Calu3 (cell line): ENCODE data around the gene RBFOX2. TPM values are rescaled to one million over a fixed set of nuclear protein-coding genes. Genes with fewer than 3 reads are reported as not detected.

Experiments used
- BruUV-seq: library from RNA; stranded (reverse); fragments of 400-500 nt; replicated peaks from 2 replicates; lab custom pipeline; 2021; lab: Mats Ljungman, UMichigan
- CTCF ChIA-PET: fragments of 300-600 bp; sonication (Branson Sonifier 250); formaldehyde crosslinking; loops from one replicate; lab custom pipeline; 2022; ENCODE audit warnings: antibody characterized with exemption; lab: Charles Lee
- DNase-seq: peaks from one replicate; pipeline ENCODE4 v3.0.0; 2022
- H3K27ac Mint-ChIP-seq: one replicate; pipeline ENCODE4 v1.8.0; 2022; ENCODE audit warnings: mixed read lengths; ENCODE audit not compliant: unreplicated experiment
- H3K27me3 Mint-ChIP-seq: one replicate; pipeline ENCODE4 v1.8.0; 2022; ENCODE audit warnings: mixed read lengths; ENCODE audit not compliant: unreplicated experiment
- H3K36me3 Mint-ChIP-seq: one replicate; pipeline ENCODE4 v1.8.0; 2022; ENCODE audit warnings: mild to moderate bottlenecking, moderate library complexity, mixed read lengths; ENCODE audit not compliant: insufficient read depth, unreplicated experiment
- H3K4me1 Mint-ChIP-seq: one replicate; pipeline ENCODE4 v1.8.0; 2022; ENCODE audit warnings: mild to moderate bottlenecking, low read depth, mixed read lengths; ENCODE audit not compliant: unreplicated experiment
- H3K4me3 Mint-ChIP-seq: one replicate; pipeline ENCODE4 v1.8.0; 2022; ENCODE audit warnings: mild to moderate bottlenecking, low read depth, moderate library complexity, mixed read lengths; ENCODE audit not compliant: unreplicated experiment
- H3K9me3 Mint-ChIP-seq: one replicate; pipeline ENCODE4 v1.8.0; 2022; ENCODE audit warnings: low read depth, mixed read lengths; ENCODE audit not compliant: unreplicated experiment
- intact Hi-C: fragments of 100-400 bp; cut with micrococcal nuclease; formaldehyde crosslinking; loops from one replicate; pipeline ENCODE4 v1.10.0; 2022; ENCODE audit not compliant: unreplicated experiment
- total RNA-seq: library from RNA; stranded (reverse); gene quantifications from 2 replicates; pipeline ENCODE4 v1.2.3, GENCODE V29; 2022
- TF ChIP-seq, protein P1 (sequence below): fragments of 200-600 bp; IDR thresholded peaks from one replicate; pipeline ENCODE4 v1.8.0; 2022; ENCODE audit warnings: antibody characterized with exemption; ENCODE audit not compliant: unreplicated experiment

The RBFOX2 gene
- total RNA-seq, 1 experiment from 2014 or later = 63.1 TPM

- intact Hi-C loops = no loop called here
- Mint-ChIP-seq H3K27ac (no peak overlapping the region), H3K4me3 (no peak overlapping the region), H3K4me1 (peaks cover 35% of the 10 kb centered on the region), H3K27me3 (no peaks in the 10 kb centered on the region), H3K36me3 (no peaks in the 10 kb centered on the region), H3K9me3 (no peaks in the 10 kb centered on the region)
- CTCF ChIA-PET = interaction anchor here (0.7 kb wide), 1 partner anchor 47 kb away, joined by 6 read pairs; no protein-coding TSS in a partner anchor
- TF ChIP-seq, protein P1, sequence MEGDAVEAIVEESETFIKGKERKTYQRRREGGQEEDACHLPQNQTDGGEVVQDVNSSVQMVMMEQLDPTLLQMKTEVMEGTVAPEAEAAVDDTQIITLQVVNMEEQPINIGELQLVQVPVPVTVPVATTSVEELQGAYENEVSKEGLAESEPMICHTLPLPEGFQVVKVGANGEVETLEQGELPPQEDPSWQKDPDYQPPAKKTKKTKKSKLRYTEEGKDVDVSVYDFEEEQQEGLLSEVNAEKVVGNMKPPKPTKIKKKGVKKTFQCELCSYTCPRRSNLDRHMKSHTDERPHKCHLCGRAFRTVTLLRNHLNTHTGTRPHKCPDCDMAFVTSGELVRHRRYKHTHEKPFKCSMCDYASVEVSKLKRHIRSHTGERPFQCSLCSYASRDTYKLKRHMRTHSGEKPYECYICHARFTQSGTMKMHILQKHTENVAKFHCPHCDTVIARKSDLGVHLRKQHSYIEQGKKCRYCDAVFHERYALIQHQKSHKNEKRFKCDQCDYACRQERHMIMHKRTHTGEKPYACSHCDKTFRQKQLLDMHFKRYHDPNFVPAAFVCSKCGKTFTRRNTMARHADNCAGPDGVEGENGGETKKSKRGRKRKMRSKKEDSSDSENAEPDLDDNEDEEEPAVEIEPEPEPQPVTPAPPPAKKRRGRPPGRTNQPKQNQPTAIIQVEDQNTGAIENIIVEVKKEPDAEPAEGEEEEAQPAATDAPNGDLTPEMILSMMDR = no peak
- DNase-seq = no peak
- BruUV-seq = no TSS peak
These were observed 61.6 kb downstream of the RBFOX2 start for GRCh38 chr22:35967046-35967397.

DNA sequence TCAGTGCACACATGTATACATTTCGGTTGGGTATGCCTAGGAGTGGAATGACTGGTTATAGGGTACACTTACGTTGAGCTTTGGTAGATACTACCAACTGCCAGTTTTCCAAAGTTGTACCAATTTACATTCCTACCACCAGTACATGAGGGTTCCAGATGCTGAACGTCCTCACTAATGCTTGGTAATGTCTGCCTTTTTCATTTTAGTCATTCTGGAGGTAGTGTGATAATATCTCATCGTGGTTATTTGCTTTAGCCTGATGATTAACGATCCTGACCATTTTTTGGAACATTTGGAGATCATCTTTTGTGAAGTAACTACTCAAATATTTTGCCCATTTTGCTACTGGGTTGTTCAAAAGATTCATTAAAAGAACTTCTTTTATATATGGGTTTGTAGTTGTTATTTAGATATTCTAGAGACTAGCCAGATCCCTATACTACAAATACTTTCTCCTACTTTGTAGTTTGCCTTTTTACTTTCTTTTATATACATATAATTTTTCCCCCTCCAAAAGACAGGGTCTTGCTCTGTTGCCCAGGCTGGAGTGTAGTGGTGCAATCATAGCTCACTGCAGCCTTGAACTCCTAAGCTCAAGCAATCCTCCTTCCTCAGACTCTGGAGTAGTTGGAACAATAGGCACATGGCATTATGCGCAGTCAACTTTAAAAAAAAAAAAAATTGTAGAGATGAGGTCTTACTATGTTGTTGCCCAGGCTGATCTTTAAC lies 62.1 kb downstream of the RBFOX2 start:
- H3K36me3 Mint-ChIP-seq = no peaks in the 10 kb centered on the region
- CTCF ChIA-PET = interaction anchor here (0.6 to 0.7 kb wide), 2 partner anchors 48 to 225 kb away, joined by 3 to 6 read pairs; no protein-coding TSS in a partner anchor
- H3K27me3 Mint-ChIP-seq = no peaks in the 10 kb centered on the region
- intact Hi-C loops = no loop called here
- peaks cover 35% of the 10 kb centered on the region for H3K4me1 Mint-ChIP-seq
- H3K4me3 Mint-ChIP-seq = no peak overlapping the region
- no TSS peak for BruUV-seq
- H3K27ac Mint-ChIP-seq = no peak overlapping the region
- DNase-seq = no peak
- no peaks in the 10 kb centered on the region for H3K9me3 Mint-ChIP-seq
- TF ChIP-seq, protein P1 = no peak

DNA sequence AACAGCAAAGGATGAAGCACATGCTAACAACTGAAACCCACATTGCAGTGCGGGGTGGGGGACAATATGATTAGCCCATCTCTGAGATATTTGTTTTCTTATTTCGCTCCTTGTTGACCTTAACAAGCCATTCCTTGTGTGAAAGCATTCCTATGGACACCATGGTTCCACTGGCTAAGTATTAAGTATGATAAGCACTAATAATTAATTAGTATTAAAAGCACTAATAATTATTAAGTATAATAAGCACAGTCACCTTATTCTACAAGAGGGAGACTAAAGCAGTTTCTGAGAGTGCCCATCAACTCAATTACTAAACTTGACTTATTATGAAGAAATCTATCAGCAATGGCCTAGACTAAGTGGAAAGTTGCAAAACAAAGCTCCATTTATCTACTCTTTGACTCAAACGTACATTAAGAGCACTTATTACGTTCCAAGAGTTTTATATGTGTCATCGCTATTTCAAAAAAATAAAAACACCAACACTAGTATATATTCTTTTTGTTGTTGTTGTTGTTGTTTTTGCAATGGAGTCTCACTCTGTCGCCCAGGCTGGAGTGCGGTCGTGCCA lies 65.3 kb downstream of the RBFOX2 start:
- H3K4me3 Mint-ChIP-seq = no peak overlapping the region

DNA sequence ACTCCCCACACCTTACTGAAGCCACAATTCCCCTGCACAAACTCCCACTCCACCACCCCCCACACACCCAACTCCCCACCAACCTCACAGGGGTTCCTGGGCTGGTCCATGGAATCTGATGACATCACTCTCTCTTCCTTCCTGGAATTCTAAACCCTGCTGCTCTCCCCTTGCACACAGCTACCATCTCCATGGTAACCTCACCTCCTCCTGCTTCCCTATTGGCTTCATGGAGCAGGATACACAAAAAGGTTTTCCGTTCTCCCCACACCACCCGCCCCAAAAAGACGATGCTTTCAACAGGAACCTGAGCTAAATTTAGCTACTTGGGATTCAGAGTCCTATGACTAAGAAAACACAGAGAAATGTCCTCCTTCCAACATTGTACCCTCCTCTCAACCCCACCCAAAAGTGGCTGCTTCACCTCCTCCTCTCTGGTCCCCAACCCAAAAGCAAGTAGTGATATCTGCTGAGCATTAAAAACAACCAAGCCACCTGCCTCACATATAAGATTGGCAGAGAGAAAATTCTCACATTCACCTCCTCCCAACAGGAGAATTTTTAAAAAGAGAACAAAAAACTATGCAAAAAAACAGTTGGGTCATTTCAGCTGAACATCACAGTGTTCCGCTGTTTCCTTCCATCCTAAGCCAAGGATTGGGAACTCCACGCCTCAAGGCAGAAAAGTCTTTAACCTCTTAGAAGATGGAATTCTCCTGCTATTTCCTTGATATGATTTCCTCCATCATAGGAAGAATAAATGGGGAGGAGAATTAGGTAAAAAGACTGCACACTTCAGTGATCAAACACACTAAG lies 66.9 kb downstream of the RBFOX2 start:
- TF ChIP-seq, protein P1 = no peak
- no peaks in the 10 kb centered on the region for H3K36me3 Mint-ChIP-seq
- peaks cover 26% of the 10 kb centered on the region for H3K4me1 Mint-ChIP-seq
- H3K4me3 Mint-ChIP-seq = no peak overlapping the region
- peak; percentile 6 for DNase-seq
- no peaks in the 10 kb centered on the region for H3K9me3 Mint-ChIP-seq
- no peak overlapping the region for H3K27ac Mint-ChIP-seq
- intact Hi-C loops = no loop called here
- no peaks in the 10 kb centered on the region for H3K27me3 Mint-ChIP-seq
- CTCF ChIA-PET = no interaction called here
- no TSS peak for BruUV-seq

More for the DNA sequence above, 65.3 kb downstream of the RBFOX2 start:
- CTCF ChIA-PET = interaction anchor here (0.9 kb wide), 1 partner anchor 12 kb away, joined by 4 read pairs; no protein-coding TSS in a partner anchor
- Mint-ChIP-seq H3K27me3 (no peaks in the 10 kb centered on the region), H3K36me3 (no peaks in the 10 kb centered on the region), H3K4me1 (peaks cover 26% of the 10 kb centered on the region), H3K27ac (no peak overlapping the region), H3K9me3 (no peaks in the 10 kb centered on the region)
- BruUV-seq = no TSS peak
- TF ChIP-seq, protein P1 = no peak
- DNase-seq = no peak
- intact Hi-C loops = no loop called here
